Loucy (cell line): ENCODE data around the gene CD300LD.
A peak's percentile ranks its signal among the peaks of the same experiment; 100 is the strongest.

Experiments used
- H2AFZ ChIP-seq: fragments of 200-600 bp; sonication (generic); 2 replicates; pipeline ENCODE4 v1.6.0; 2016; ENCODE audit warnings: antibody characterized with exemption, mild to moderate bottlenecking, low read length, moderate library complexity
- H3F3A ChIP-seq: fragments of 200-600 bp; 2 replicates; pipeline ENCODE4 v1.6.0; 2016; ENCODE audit warnings: antibody characterized with exemption, low read depth, mild to moderate bottlenecking
- H3K27me3 ChIP-seq: fragments of 200-600 bp; sonication (generic); 2 replicates; pipeline ENCODE4 v1.6.1; 2014; ENCODE audit warnings: low read length, mild to moderate bottlenecking; ENCODE audit not compliant: insufficient read depth, poor library complexity, severe bottlenecking
- H3K36me3 ChIP-seq: fragments of 200-600 bp; sonication (generic); 2 replicates; pipeline ENCODE4 v1.6.1; 2016; ENCODE audit warnings: low read length; ENCODE audit not compliant: insufficient read depth
- H3K4me1 ChIP-seq: fragments of 200-600 bp; sonication (generic); 2 replicates; pipeline ENCODE4 v1.5.1; 2014; ENCODE audit warnings: low read length, mild to moderate bottlenecking; ENCODE audit not compliant: insufficient read depth, poor library complexity, severe bottlenecking
- H3K4me2 ChIP-seq: fragments of 200-600 bp; sonication (generic); 2 replicates; pipeline ENCODE4 v1.6.0; 2014; ENCODE audit warnings: antibody characterized with exemption, low read length, low read depth, mild to moderate bottlenecking; ENCODE audit not compliant: poor library complexity, severe bottlenecking
- H3K4me3 ChIP-seq: fragments of 200-600 bp; sonication (generic); 2 replicates; pipeline ENCODE4 v1.5.1; 2014; ENCODE audit warnings: low read length, mild to moderate bottlenecking, mixed read lengths; ENCODE audit not compliant: poor library complexity, severe bottlenecking
- H3K79me2 ChIP-seq: fragments of 200-600 bp; sonication (generic); 2 replicates; pipeline ENCODE4 v1.6.1; 2014; ENCODE audit warnings: low read length; ENCODE audit not compliant: insufficient read depth
- H3K9ac ChIP-seq: fragments of 200-600 bp; sonication (generic); 2 replicates; pipeline ENCODE4 v1.6.0; 2014; ENCODE audit warnings: mild to moderate bottlenecking, low read depth, low read length, moderate library complexity; ENCODE audit not compliant: poor library complexity, severe bottlenecking
- H3K9me2 ChIP-seq: fragments of 200-600 bp; sonication (generic); replicated peaks from 2 replicates; pipeline ENCODE4 v1.6.1; 2016; ENCODE audit warnings: low read depth, low read length, mixed read lengths
- H3K9me3 ChIP-seq: fragments of 200-600 bp; sonication (generic); 2 replicates; pipeline ENCODE4 v1.6.1; 2014; ENCODE audit warnings: mild to moderate bottlenecking, antibody characterized with exemption, low read length, low read depth; ENCODE audit not compliant: insufficient read depth
- H4K20me1 ChIP-seq: fragments of 200-600 bp; sonication (generic); 2 replicates; pipeline ENCODE4 v1.6.0; 2014; ENCODE audit warnings: antibody characterized with exemption, low read length, mild to moderate bottlenecking; ENCODE audit not compliant: insufficient read depth, poor library complexity, severe bottlenecking
- EZH2phosphoT487 ChIP-seq: fragments of 200-600 bp; IDR thresholded peaks from 2 replicates; pipeline ENCODE4 v1.6.1; 2018; ENCODE audit warnings: antibody characterized with exemption, mild to moderate bottlenecking, moderate library complexity, borderline replicate concordance
- TF ChIP-seq, protein P1 (sequence below): fragments of 200-600 bp; sonication (generic); conservative IDR thresholded peaks from 2 replicates; pipeline ENCODE4 v1.5.1; 2014; ENCODE audit warnings: mild to moderate bottlenecking, antibody characterized with exemption, low read length

Gene CD300LD

DNA sequence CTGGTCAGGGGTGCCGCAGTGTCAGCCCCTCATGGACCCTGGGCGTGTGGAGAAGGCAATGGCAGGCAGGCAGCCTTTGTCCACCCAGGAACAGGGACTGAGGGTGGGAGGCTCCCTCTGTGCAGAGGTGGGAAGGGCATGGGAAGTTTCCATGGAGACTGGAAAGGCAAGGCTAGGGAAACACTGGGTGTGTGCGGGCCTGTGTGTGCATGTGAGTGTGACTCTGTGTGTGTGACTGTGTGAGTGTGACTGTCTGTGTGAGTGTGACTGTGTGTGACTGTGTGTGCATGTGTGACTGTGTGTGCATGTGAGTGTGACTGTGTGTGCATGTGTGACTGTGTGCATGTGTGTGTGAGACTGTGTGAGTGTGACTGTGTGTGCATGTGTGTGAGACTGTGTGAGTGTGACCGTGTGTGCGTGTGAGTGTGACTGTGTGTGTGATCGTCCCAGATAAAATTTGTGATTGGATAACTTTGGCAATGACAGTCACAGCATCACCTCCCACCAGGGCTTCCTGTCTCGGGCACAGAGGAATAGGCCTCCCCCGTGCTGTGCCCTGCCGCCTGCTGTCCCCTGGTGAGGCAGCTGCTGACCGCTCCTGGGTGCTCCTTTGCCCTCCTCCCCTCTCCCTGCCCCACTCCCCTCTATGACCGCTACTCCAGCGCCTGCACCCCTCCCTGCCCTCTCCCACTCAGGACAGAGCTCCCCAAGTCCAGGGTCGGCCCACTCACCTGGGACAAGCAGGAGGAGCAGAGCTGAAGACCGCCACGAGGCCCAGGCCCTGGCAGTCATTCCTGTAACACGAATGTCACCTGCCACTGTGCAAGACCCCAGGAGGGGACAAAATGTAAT, 46.9 kb downstream of the CD300LD start:
- no peaks in the 10 kb centered on the region for H3K9me2 ChIP-seq
- TF ChIP-seq, protein P1, sequence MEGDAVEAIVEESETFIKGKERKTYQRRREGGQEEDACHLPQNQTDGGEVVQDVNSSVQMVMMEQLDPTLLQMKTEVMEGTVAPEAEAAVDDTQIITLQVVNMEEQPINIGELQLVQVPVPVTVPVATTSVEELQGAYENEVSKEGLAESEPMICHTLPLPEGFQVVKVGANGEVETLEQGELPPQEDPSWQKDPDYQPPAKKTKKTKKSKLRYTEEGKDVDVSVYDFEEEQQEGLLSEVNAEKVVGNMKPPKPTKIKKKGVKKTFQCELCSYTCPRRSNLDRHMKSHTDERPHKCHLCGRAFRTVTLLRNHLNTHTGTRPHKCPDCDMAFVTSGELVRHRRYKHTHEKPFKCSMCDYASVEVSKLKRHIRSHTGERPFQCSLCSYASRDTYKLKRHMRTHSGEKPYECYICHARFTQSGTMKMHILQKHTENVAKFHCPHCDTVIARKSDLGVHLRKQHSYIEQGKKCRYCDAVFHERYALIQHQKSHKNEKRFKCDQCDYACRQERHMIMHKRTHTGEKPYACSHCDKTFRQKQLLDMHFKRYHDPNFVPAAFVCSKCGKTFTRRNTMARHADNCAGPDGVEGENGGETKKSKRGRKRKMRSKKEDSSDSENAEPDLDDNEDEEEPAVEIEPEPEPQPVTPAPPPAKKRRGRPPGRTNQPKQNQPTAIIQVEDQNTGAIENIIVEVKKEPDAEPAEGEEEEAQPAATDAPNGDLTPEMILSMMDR = no peak
- TF ChIP-seq EZH2phosphoT487 = no peak
- H3K4me2 ChIP-seq = peak overlapping the region; percentile 4
- no peak overlapping the region for H3K4me3 ChIP-seq
- H3K36me3 ChIP-seq = no peaks in the 10 kb centered on the region
- H3K9ac ChIP-seq = no peak overlapping the region
- H2AFZ ChIP-seq = peak overlapping the region; percentile 75; the same call in 1 of the 2 replicates
- no peaks in the 10 kb centered on the region for H3K79me2 ChIP-seq
- H3K27me3 ChIP-seq = no peaks in the 10 kb centered on the region
- H4K20me1 ChIP-seq = no peaks in the 10 kb centered on the region
- H3K4me1 ChIP-seq = peaks cover 24% of the 10 kb centered on the region
- H3F3A ChIP-seq = no peaks in the 10 kb centered on the region
- H3K9me3 ChIP-seq = no peaks in the 10 kb centered on the region

DNA sequence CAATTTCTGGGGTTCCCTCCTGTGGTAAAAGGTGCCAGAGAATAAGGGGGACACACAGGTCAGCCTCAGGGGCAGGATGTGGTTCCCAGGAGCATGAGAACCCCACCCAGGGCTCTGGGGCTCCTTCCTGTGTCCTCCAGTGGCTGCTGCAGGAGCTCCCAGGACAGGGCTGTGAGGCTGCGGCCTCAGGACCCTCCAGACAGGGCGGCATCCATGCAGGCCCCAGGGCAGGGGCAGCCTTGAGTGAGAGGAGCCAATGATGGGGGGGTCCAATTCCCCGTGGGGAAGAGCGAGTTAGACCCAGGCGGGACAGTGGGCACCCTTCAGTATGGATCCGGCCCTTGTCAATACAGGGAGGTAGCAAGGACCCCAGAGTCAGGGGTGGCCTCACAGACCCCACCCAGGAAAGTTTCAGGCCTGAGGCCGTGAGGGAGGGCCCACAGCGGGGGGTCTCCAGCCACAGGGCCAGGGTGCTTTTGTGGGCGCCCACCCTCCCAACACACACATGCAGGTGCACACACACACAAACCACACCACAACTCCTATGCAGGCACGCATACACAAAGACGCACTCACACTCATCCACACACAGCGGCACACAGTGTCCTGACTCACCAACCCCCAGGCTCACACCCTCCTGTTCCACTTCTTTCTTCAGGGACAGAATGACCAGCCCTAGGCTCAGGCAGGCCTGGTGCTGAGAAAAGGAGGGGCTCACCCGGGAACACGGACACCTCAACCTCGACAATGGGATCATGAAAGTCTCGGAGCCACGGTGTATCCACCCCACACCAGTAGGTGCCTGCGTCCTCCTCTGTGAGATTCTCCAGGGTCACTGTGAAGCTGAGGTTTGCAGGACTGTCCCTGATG, 48.0 kb downstream of the CD300LD start:
- H3K4me2 ChIP-seq = no peak overlapping the region
- no peaks in the 10 kb centered on the region for H3F3A ChIP-seq
- H3K79me2 ChIP-seq = no peaks in the 10 kb centered on the region
- TF ChIP-seq, protein P1 = no peak
- H4K20me1 ChIP-seq = no peaks in the 10 kb centered on the region
- no peaks in the 10 kb centered on the region for H3K36me3 ChIP-seq
- H2AFZ ChIP-seq = no peak overlapping the region
- H3K9me2 ChIP-seq = no peaks in the 10 kb centered on the region
- H3K9ac ChIP-seq = no peak overlapping the region
- no peaks in the 10 kb centered on the region for H3K9me3 ChIP-seq
- no peak overlapping the region for H3K4me3 ChIP-seq
- H3K27me3 ChIP-seq = no peaks in the 10 kb centered on the region
- H3K4me1 ChIP-seq = peaks cover 24% of the 10 kb centered on the region

- H3K4me3 ChIP-seq = no peak overlapping the region
- no peaks in the 10 kb centered on the region for H3K27me3 ChIP-seq
- peaks cover 24% of the 10 kb centered on the region for H3K4me1 ChIP-seq
- H3K9me3 ChIP-seq = no peaks in the 10 kb centered on the region
- no peaks in the 10 kb centered on the region for H3K79me2 ChIP-seq
- no peaks in the 10 kb centered on the region for H4K20me1 ChIP-seq
- no peak overlapping the region for H3K4me2 ChIP-seq
- no peaks in the 10 kb centered on the region for H3F3A ChIP-seq
- no peak overlapping the region for H3K9ac ChIP-seq
- H3K36me3 ChIP-seq = no peaks in the 10 kb centered on the region
- H2AFZ ChIP-seq = no peak overlapping the region
- H3K9me2 ChIP-seq = no peaks in the 10 kb centered on the region
- no peak for TF ChIP-seq EZH2phosphoT487
- TF ChIP-seq, protein P1 = no peak
Observed at GRCh38 chr17:74543406-74543805, 48.7 kb downstream of the CD300LD start.
